ENCODE measurements around the gene CACNA2D1.
A peak's percentile ranks its signal among the peaks of the same experiment; 100 is the strongest.
"Not testable (repeated sequence)": the region's sequence is repeated elsewhere in the genome, so short reads cannot be mapped to it uniquely, and the experiment has no call there.

The CACNA2D1 gene

DNA sequence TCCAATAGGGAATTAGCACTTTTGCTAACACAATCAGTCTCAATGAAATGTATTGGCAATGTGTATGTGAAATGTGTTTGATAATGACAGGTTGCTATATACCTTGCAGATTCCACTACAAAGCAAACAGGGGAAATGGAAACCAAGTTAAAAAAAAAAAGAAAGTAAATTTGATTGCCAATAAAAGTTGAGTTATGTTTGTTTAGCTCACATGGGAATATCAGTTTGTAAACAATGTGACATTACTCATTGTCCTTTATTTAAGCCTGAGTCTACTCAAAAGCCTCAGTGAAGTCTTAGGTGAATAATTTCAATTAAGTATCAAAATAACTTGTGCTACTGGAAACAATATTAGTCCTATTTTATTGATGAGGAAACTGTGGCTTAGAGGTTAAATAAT lies 285.2 kb downstream of the CACNA2D1 start:
- DNase-seq, result no peak

- DNase-seq, result no peak
Observed at GRCh38 chr7:82156893-82157292, 286.7 kb downstream of the CACNA2D1 start.

GRCh38 chr7:82156168-82156567 lies 287.4 kb downstream of the CACNA2D1 start:
- no peak for DNase-seq

GRCh38 chr7:82154728-82155127 lies 288.8 kb downstream of the CACNA2D1 start:
- DNase-seq, result no peak

DNA sequence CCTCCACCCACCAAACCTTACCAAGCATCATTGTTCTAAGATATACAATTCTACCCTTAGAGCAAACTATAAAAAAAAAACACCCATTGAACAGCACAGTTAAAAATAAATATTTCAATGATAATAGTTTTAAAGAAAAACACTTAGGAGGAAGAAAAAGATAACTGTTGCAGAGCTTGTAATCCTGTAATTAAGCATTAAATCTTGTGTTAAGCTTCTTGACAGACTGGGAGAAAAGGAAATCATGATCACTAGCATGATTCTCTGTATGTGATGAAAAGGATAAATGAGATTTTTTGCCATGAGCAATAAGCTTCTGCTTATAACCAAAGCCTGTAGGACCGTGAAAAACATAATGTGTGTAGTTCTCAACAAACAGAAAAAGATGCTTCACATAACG lies 289.8 kb downstream of the CACNA2D1 start:
- no peak for DNase-seq

DNA sequence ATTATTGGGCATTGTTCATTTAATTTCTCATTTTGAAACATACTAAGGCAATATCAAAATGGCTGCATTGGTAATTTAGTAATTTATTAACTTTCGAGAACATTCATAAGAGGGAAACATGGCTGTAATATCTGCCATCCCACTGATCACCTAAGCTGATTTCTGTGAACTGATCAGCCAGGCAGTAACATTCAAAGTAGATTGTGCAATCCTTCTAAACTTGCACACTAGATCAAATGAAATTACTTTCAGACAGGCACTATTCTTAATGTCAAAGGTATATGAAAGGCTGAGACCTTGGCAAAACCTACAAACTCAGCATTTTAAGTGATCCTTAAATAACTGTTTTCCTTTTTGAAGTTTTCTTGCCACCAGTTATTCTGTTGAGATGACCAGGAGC lies 290.7 kb downstream of the CACNA2D1 start:
- DNase-seq, result no peak

- DNase-seq, result no peak
Observed at GRCh38 chr7:82146491-82146890, 297.1 kb downstream of the CACNA2D1 start.

- no peak for DNase-seq
Observed at GRCh38 chr7:82142263-82142864, 301.2 kb downstream of the CACNA2D1 start.

GRCh38 chr7:82141427-82141826 lies 302.1 kb downstream of the CACNA2D1 start:
- no peak for DNase-seq

- not testable (repeated sequence) for DNase-seq
Observed at GRCh38 chr7:82140608-82141007, 303.0 kb downstream of the CACNA2D1 start.

DNA sequence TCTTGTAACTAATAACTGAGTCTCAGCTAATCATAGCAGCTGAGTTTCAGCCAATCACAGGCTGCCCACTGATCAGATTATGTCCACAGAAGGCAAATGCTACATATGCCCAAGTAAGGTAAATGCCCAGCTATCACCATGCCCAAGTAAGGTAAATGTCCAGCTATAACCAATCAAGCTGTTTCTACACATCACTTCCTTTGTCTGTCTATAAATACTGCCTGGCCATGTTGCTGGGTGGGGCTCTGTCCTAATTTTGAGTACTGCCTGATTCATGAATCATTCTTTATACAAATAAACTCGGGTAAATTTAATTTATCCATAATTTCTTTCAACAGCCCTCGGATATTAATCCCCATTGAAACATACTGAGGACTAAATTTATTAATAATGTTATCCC lies 312.4 kb downstream of the CACNA2D1 start:
- no peak for DNase-seq

- DNase-seq, result no peak
Observed at GRCh38 chr7:82129091-82129490, 314.5 kb downstream of the CACNA2D1 start.

DNA sequence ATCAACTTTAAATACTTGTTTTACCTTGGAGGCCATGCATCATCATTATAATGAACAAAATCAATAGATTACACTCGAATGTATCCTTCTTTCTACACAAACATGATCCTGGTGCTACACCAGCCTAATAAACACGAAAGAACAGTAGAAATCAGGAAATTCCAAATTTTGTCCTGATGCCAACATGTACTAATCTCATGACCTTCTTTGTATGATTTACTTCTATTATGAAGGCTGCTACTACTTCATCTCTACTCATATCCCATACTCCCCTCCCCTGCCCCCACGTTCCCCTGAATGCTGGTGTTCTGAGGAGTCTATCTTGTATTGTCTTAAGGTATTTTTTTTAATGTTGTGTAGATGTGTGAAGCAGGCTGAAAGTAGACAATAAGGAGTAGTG lies 315.0 kb downstream of the CACNA2D1 start:
- DNase-seq, result no peak

DNA sequence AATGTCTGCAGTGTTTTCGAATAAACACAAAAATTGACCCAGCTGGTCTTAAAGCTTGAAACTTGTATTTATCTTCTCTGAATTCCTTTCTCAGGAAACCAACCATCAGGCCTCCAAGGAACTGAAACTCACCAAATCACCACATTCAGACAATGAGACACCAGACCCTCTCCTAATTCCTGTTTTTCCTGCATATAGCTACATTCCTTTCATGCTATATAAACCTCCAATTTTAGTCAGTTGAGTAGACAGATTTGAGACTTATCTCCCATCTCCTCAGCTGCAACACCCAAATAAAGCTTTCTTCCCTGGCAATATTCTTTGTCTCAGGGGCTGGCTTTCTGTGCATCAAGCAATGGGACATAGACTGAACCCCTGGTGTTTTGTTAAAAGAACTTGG lies 317.0 kb downstream of the CACNA2D1 start:
- no peak for DNase-seq

DNA sequence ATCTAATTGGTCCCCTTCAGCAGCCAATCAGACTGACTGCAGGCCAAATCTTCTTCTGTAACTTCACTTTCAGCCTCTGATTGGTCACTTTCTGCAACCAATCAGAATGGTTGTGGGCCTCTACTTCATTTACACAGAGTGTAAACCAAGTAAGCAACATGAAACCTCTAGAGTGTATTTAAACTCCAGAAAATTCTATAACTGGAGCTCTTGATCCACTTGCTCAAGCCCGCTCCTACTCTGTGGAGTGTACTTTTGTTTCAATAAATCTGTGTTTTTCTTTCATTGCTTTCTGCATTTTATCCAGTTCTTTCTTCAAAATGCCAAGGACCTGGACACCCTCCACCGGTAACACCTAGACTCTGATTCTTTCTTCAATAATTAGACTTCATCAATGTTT lies 319.1 kb downstream of the CACNA2D1 start:
- no peak for DNase-seq

DNA sequence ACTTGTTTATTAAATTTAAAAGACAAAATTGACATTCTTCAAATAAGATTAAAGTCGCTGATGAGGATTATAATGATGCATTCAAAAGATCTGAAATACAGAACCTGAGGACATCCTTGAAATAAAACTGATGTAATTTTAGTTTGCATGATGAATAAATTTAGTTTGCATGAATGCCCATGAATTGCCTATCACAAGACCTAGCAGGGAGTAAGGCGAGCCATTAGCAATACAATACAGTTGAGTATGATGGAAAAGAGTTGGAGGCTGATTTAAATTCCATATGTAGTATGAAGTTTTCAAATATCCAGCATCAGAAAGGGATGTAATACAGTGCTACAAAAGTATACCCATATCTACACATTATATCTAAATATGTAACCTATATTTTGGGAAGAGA lies 321.3 kb downstream of the CACNA2D1 start:
- no peak for DNase-seq

- DNase-seq, result no peak
Observed at GRCh38 chr7:82114237-82114636, 329.3 kb downstream of the CACNA2D1 start.

DNA sequence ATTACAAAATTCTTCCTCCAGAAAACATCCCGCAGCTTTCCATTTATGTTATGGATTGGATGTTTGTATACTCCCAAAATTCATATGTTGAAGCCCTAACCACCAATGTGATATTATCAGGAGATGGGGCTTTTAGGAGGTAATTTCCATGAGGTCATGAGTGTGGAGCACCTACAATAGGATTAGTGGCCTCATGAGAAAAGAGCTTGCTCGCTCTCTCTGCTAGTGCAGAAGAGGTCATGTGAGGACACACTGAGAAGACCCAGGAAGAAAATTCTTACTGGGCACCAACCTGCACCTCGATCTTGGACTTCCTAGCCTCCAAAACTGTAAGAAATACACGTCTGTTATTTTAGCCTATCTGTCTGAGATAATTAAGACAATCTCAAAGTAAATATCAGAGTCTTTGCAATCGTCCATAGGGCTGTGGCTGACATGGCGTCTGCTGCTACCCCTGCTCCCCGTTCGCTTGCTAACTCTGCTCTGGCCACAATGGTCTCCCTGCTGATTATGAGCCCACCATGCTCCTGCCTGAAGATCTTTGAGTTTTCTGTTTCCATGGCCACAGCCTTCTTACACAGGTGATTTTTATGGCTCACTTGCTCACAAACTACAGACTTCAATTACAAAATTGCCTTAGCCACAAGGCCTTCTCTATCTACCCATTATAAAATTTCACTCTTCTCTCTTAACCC lies 333.3 kb downstream of the CACNA2D1 start:
- DNase-seq, result no peak

- peak in 1 of 2 experiments; percentile 67 for DNase-seq
Observed at GRCh38 chr7:82109288-82109687, 334.3 kb downstream of the CACNA2D1 start.

- no peak for DNase-seq
Observed at GRCh38 chr7:82106201-82106600, 337.4 kb downstream of the CACNA2D1 start.

GRCh38 chr7:82105463-82105862 lies 338.1 kb downstream of the CACNA2D1 start:
- DNase-seq, result peak; percentile 76 to 91

DNA sequence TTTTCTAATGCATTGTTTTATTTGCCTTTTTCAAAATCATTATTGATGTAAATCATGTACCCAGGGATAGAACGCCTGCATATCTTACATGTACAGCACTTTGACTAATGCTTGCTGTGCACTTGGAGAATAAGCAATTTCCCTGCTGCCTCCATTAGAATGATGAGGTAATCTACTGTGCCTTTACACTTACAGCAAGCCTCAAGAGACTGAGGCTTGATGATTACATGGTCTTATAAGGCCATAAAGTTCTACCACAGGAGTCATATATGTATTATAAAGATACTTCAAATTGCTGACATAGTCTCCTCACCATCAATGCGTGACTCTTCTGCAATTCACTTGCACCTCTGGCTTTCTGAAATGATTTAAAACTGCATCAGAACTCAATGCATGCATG lies 345.2 kb downstream of the CACNA2D1 start:
- DNase-seq, result no peak

GRCh38 chr7:82091126-82091684 lies 352.4 kb downstream of the CACNA2D1 start:
- DNase-seq, result no peak

- DNase-seq, result no peak
Observed at GRCh38 chr7:82087099-82087498, 356.5 kb downstream of the CACNA2D1 start.

DNA sequence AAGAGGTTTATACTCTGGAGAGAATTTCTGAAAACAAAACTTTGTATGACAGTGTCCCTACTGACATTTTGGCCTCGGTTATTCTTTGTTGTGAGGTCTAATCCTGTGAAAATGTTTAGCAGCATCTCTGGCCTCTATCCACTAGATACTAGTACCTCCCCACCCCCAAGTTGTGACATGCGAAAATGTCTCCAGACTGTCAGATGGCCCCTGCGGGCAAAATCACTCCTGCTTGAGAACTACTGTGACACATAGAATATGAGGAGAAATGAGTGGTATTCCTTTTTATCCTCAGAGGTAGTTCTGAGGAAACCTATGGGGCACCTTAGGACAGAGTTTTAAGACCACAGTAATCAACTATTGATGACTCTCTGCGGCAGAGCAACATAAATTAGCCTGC lies 358.5 kb downstream of the CACNA2D1 start:
- DNase-seq, result no peak
